K562 (cell line): Measurements from ENCODE around the gene DHX35. TPM values are rescaled to one million over a fixed set of nuclear protein-coding genes. Genes with fewer than 3 reads are reported as not detected.

Experiments used
- DPF2 ChIP-seq: fragments of 450-650 bp; IDR thresholded peaks from 2 replicates; pipeline ENCODE4 v1.6.1; 2016
- MCM5 ChIP-seq: fragments of 450-650 bp; IDR thresholded peaks from 2 replicates; pipeline ENCODE4 v1.6.1; 2016; ENCODE audit warnings: low read depth
- MEF2D ChIP-seq: conservative IDR thresholded peaks from 2 replicates; pipeline ENCODE4 v1.6.1; 2016; ENCODE audit warnings: low read depth, missing genetic modification characterization, missing compliant biosample characterization
- SLC30A9 ChIP-seq: fragments of 250-450 bp; sonication (Bioruptor Pico); IDR thresholded peaks from 2 replicates; pipeline ENCODE4 v1.8.0; 2022; ENCODE audit warnings: mild to moderate bottlenecking, moderate library complexity
- SP1 ChIP-seq: sonication (generic); formaldehyde crosslinking; IDR thresholded peaks from 2 replicates; pipeline ENCODE4 v1.8.1; 2022; ENCODE audit warnings: mild to moderate bottlenecking, missing genetic modification reagents
- U2AF2 ChIP-seq: fragments of 200-400 bp; formaldehyde crosslinking; optimal IDR thresholded peaks from 2 replicates; pipeline ENCODE3; 2017; ENCODE audit warnings: low read depth, mild to moderate bottlenecking, low read length
- ZBTB17 ChIP-seq: fragments of 450-650 bp; formaldehyde crosslinking; IDR thresholded peaks from 2 replicates; pipeline ENCODE4 v1.4.0; 2020; ENCODE audit warnings: mild to moderate bottlenecking
- ZNF140 ChIP-seq: fragments of 250-450 bp; sonication (Bioruptor Pico); IDR thresholded peaks from 2 replicates; pipeline ENCODE4 v1.8.0; 2021; ENCODE audit warnings: moderate library complexity, mild to moderate bottlenecking, inconsistent platforms
- ZNF324 ChIP-seq: fragments of 250-450 bp; sonication (Bioruptor Pico); IDR thresholded peaks from 2 replicates; pipeline ENCODE4 v1.4.0; 2020; ENCODE audit warnings: mild to moderate bottlenecking
- ZNF431 ChIP-seq: sonication (generic); formaldehyde crosslinking; IDR thresholded peaks from 2 replicates; pipeline ENCODE4 v1.8.0; 2022; ENCODE audit warnings: mild to moderate bottlenecking, missing genetic modification reagents
- ZNF444 ChIP-seq: fragments of 250-450 bp; sonication (Bioruptor Pico); IDR thresholded peaks from 2 replicates; pipeline ENCODE4 v1.4.0; 2020; ENCODE audit warnings: mild to moderate bottlenecking, moderate library complexity
- polyA plus RNA-seq, 8 experiments: library from polyadenylated mRNA; depleted of rRNA in 4 of 8; stranded (reverse) in 5 of 8; unstranded in 3 of 8; fragments of >200 nt; fragmentation: Nextera tagmentation in 2 of 8; fragmentation: Illumina TruSeq in 1 of 8; extraction: Ambion mirVana in 2 of 8; extraction: Trizol in 1 of 8; gene quantifications; 2 replicates each; pipeline versions ENCODE4 v1.2.1 to v1.2.3, GENCODE V29; 2011 to 2014; ENCODE audit warnings: inconsistent platforms in 1 of 8, missing spikeins in 1 of 8
- total RNA-seq, 7 experiments: library from RNA; depleted of rRNA in 6 of 7; stranded (reverse); fragments of >200 nt in 6 of 7; fragmentation: Illumina TruSeq in 2 of 7; extraction: Trizol in 2 of 7; gene quantifications; 2 replicates each; pipeline versions ENCODE4 v1.2.1 to v1.2.3, GENCODE V29; 2011 to 2021; ENCODE audit warnings: low replicate concordance in 1 of 7
- TF ChIP-seq, protein P1 (sequence below): sonication (generic); formaldehyde crosslinking; IDR thresholded peaks from 2 replicates; pipeline ENCODE4 v1.8.1; 2023; ENCODE audit warnings: mild to moderate bottlenecking, missing genetic modification reagents
- TF ChIP-seq, protein P2 (sequence below): fragments of 450-650 bp; formaldehyde crosslinking; IDR thresholded peaks from 2 replicates; pipeline ENCODE4 v1.4.0; 2022; ENCODE audit warnings: mild to moderate bottlenecking, moderate library complexity
- TF ChIP-seq, protein P3 (sequence below): fragments of 450-650 bp; IDR thresholded peaks from 2 replicates; pipeline ENCODE4 v1.6.1; 2016; ENCODE audit warnings: antibody characterized with exemption
- TF ChIP-seq, protein P4 (sequence below), 2 experiments: fragments of 450-650 bp; IDR thresholded peaks; 2 replicates each; pipeline ENCODE4 v1.6.1; 2016
- TF ChIP-seq, protein P5 (sequence below): fragments of 250-450 bp; sonication (Bioruptor Pico); IDR thresholded peaks from 2 replicates; pipeline ENCODE4 v1.5.0; 2021; ENCODE audit warnings: mild to moderate bottlenecking, moderate library complexity
- TF ChIP-seq, protein P6 (sequence below): fragments of 200-400 bp; formaldehyde crosslinking; IDR thresholded peaks from 2 replicates; pipeline ENCODE4 v1.6.1; 2017; ENCODE audit warnings: mild to moderate bottlenecking, low read depth, low read length, moderate library complexity

Gene DHX35
- total and polyA plus RNA-seq, 9 of the 15 experiments (the other 6 are each of a cell fraction or from before 2014, with no cell fraction given): 6.5 to 25.6 (median 16.9) TPM

DNA sequence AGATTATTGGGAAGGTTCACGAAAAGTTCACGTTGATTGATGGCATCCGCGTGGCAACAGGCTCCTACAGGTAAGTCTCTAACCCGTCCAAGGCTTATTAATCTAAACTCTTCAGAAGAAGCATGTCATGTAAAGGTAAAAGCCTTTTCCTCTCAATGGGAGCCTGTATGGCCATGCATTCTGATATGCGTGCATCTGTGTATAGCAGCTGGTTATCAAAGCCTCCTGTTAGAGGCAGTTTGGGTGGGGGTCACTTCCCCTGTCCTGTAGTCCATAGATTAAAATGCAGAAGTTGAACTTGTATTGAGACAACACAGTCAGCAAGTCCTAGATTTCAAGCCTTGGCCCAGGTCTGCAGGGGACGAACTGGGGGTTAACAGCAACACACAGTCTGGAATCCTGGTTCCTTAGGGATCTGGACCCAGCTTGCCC is 14.2 kb upstream of the DHX35 start (continued):
- TF ChIP-seq, protein P1, sequence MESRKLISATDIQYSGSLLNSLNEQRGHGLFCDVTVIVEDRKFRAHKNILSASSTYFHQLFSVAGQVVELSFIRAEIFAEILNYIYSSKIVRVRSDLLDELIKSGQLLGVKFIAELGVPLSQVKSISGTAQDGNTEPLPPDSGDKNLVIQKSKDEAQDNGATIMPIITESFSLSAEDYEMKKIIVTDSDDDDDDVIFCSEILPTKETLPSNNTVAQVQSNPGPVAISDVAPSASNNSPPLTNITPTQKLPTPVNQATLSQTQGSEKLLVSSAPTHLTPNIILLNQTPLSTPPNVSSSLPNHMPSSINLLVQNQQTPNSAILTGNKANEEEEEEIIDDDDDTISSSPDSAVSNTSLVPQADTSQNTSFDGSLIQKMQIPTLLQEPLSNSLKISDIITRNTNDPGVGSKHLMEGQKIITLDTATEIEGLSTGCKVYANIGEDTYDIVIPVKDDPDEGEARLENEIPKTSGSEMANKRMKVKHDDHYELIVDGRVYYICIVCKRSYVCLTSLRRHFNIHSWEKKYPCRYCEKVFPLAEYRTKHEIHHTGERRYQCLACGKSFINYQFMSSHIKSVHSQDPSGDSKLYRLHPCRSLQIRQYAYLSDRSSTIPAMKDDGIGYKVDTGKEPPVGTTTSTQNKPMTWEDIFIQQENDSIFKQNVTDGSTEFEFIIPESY (CRISPR knock-in tag): peak; percentile 38; the same call in 1 of the 2 replicates
- TF ChIP-seq ZNF431 (CRISPR knock-in tag): 0 out of 2 replicates have a peak, but pooled peaks have one; percentile 17
- peak; percentile 68; the same call in 1 of the 2 replicates for TF ChIP-seq ZBTB17 (CRISPR knock-in tag)
- no peak for TF ChIP-seq MCM5
- TF ChIP-seq, protein P2, sequence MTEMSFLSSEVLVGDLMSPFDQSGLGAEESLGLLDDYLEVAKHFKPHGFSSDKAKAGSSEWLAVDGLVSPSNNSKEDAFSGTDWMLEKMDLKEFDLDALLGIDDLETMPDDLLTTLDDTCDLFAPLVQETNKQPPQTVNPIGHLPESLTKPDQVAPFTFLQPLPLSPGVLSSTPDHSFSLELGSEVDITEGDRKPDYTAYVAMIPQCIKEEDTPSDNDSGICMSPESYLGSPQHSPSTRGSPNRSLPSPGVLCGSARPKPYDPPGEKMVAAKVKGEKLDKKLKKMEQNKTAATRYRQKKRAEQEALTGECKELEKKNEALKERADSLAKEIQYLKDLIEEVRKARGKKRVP (CRISPR knock-in tag): 0 out of 2 replicates have a peak, but pooled peaks have one; percentile 13
- no peak for TF ChIP-seq ZNF324
- TF ChIP-seq, protein P3, sequence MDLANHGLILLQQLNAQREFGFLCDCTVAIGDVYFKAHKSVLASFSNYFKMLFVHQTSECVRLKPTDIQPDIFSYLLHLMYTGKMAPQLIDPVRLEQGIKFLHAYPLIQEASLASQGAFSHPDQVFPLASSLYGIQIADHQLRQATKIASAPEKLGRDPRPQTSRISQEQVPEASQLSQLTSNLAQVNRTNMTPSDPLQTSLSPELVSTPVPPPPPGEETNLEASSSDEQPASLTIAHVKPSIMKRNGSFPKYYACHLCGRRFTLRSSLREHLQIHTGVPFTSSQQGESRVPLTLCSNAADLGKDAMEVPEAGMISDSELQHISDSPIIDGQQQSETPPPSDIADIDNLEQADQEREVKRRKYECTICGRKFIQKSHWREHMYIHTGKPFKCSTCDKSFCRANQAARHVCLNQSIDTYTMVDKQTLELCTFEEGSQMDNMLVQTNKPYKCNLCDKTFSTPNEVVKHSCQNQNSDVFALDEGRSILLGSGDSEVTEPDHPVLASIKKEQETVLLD: peak; percentile 66; the same call in 1 of the 2 replicates
- TF ChIP-seq, protein P4, sequence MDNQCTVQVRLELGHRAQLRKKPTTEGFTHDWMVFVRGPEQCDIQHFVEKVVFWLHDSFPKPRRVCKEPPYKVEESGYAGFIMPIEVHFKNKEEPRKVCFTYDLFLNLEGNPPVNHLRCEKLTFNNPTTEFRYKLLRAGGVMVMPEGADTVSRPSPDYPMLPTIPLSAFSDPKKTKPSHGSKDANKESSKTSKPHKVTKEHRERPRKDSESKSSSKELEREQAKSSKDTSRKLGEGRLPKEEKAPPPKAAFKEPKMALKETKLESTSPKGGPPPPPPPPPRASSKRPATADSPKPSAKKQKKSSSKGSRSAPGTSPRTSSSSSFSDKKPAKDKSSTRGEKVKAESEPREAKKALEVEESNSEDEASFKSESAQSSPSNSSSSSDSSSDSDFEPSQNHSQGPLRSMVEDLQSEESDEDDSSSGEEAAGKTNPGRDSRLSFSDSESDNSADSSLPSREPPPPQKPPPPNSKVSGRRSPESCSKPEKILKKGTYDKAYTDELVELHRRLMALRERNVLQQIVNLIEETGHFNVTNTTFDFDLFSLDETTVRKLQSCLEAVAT (IDR thresholded peaks at IDR 0.05): no peak
- TF ChIP-seq ZNF444: 0 out of 2 replicates have a peak, but pooled peaks have one; percentile 33
- TF ChIP-seq, protein P5, sequence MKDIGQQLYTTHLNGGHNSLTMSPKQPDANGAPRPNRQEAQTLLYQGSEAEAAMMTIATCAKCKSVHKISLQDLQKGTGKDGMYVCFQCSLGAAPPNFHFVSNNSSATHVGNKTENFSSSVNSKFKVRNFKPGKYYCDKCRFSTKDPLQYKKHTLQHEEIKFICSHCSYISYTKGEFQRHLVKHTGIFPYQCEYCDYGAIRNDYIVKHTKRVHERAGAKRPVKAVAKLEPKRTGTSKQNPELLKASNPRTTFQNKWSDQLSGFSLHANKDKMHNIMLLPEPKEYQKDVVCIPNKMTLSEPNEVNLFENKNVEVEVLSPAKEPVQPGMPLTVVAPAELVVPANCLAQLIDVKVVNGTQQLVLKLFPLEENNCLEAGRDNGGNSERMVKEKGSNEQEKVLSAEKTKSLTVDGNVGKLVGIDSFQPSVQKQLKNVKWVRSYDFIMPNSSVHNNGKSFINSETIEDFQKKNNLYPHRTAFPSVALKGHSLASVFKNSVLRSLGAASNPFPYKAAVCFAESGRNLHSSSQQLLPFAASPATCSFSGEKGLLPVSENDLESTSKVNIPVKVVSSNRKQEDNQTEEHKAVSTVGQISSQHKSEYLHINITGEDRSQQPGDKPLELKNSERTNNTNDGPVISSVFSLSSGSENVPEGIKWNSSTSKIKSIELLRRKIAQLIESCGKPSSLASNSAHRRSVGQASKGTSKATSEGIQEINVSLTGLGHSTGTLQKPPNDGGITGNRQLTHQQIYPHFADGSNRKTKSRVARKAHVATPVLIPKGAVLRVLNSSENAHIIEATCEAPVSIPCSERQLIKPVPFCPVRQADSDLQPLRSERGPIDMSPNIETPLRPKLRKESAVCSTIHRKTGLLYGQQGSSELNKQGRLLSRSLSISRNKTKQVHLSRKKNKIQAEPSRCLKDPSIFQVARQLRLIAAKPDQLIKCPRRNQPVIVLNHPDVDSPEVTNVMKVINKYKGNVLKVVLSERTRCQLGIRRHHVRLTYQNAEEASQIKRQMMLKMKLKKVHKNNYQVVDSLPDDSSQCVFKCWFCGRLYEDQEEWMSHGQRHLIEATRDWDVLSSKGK (CRISPR knock-in tag): no peak
- TF ChIP-seq DPF2: peak; percentile 97
- TF ChIP-seq, protein P6, sequence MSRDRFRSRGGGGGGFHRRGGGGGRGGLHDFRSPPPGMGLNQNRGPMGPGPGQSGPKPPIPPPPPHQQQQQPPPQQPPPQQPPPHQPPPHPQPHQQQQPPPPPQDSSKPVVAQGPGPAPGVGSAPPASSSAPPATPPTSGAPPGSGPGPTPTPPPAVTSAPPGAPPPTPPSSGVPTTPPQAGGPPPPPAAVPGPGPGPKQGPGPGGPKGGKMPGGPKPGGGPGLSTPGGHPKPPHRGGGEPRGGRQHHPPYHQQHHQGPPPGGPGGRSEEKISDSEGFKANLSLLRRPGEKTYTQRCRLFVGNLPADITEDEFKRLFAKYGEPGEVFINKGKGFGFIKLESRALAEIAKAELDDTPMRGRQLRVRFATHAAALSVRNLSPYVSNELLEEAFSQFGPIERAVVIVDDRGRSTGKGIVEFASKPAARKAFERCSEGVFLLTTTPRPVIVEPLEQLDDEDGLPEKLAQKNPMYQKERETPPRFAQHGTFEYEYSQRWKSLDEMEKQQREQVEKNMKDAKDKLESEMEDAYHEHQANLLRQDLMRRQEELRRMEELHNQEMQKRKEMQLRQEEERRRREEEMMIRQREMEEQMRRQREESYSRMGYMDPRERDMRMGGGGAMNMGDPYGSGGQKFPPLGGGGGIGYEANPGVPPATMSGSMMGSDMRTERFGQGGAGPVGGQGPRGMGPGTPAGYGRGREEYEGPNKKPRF: no peak
- no peak for TF ChIP-seq SLC30A9 (CRISPR knock-in tag)
- no peak for TF ChIP-seq ZNF140 (CRISPR knock-in tag)
- TF ChIP-seq MEF2D (tag): peak; percentile 74; the same call in 1 of the 2 replicates
- TF ChIP-seq U2AF2: no peak
- peak; percentile 63; the same call in 1 of the 2 replicates for TF ChIP-seq SP1 (CRISPR knock-in tag)
